GM12878 (cell line): Measurements from ENCODE around the gene SOS1. TPM values are rescaled to one million over a fixed set of nuclear protein-coding genes. Genes with fewer than 3 reads are reported as not detected.

Experiments used
- ATAC-seq: fragments of 200-7000 bp; cut with Tn5 transposase; 3 replicates; pipeline ENCODE4 v1.9.1; 2020; ENCODE audit warnings: mild to moderate bottlenecking, moderate library complexity
- BruUV-seq: library from RNA; stranded (reverse); fragments of 400-500 nt; replicated peaks from 2 replicates; lab custom pipeline; 2021; lab: Mats Ljungman, UMichigan
- CTCF ChIA-PET: fragments of 300-600 bp; sonication (Branson Sonifier 250); formaldehyde crosslinking; extraction: SDS; loops from one replicate; lab custom pipeline; 2021; ENCODE audit warnings: inconsistent platforms; lab: Yijun Ruan, JAX
- POLR2A ChIA-PET: fragments of 350-600 bp; formaldehyde crosslinking; extraction: SDS; loops from one replicate; lab custom pipeline; 2021; ENCODE audit warnings: inconsistent platforms; lab: Charles Lee
- RAD21 ChIA-PET: fragments of 300-600 bp; sonication (Branson Sonifier 250); formaldehyde crosslinking; loops from one replicate; lab custom pipeline; 2023; ENCODE audit warnings: antibody characterized with exemption; ENCODE audit not compliant: unreplicated experiment; lab: Charles Lee
- SMC1A ChIA-PET: fragments of 300-600 bp; sonication (Branson Sonifier 250); formaldehyde crosslinking; loops from one replicate; lab custom pipeline; 2023; ENCODE audit not compliant: unreplicated experiment, uncharacterized antibody; lab: Charles Lee
- DNase-seq: peaks from one replicate; pipeline ENCODE4 v3.0.0-alpha.2; 2011; ENCODE audit warnings: low read depth, low spot score
- FAIRE-seq: peaks from 3 replicates; lab custom pipeline; 2011; peaks lifted over from hg19 to GRCh38; lab: Jason Lieb, UNC
- H2AFZ ChIP-seq: 2 replicates; pipeline ENCODE4 v1.6.0; 2011; ENCODE audit warnings: low read depth, low read length, control low read depth; ENCODE audit not compliant: control insufficient read depth
- H3K27ac ChIP-seq: 2 replicates; pipeline ENCODE4 v1.5.1; 2011; ENCODE audit warnings: control low read depth; ENCODE audit not compliant: control insufficient read depth, insufficient read depth
- H3K27me3 ChIP-seq, 2 experiments: replicated peaks in 1 of 2; 2 replicates each; pipeline versions ENCODE4 v1.6.0 to v1.6.1; 2011; ENCODE audit warnings: low read length in 1 of 2; ENCODE audit not compliant: control insufficient read depth in 2 of 2, insufficient read depth in 2 of 2
- H3K36me3 ChIP-seq, 2 experiments: 2 replicates each; pipeline ENCODE4 v1.5.1; 2011; ENCODE audit warnings: low read length in 1 of 2; ENCODE audit not compliant: control insufficient read depth in 2 of 2, insufficient read depth in 2 of 2
- H3K4me1 ChIP-seq: 2 replicates; pipeline ENCODE4 v1.6.1; 2011; ENCODE audit warnings: mild to moderate bottlenecking, low read length, moderate library complexity, mixed read lengths; ENCODE audit not compliant: control insufficient read depth, insufficient read depth
- H3K4me2 ChIP-seq: 2 replicates; pipeline ENCODE4 v1.6.0; 2011; ENCODE audit warnings: control low read depth; ENCODE audit not compliant: control insufficient read depth, insufficient read depth
- H3K4me3 ChIP-seq: fragments of 200-600 bp; sonication (generic); 2 replicates; pipeline ENCODE4 v1.5.1; 2016
- H3K79me2 ChIP-seq: 2 replicates; pipeline ENCODE4 v1.6.0; 2011; ENCODE audit warnings: low read length; ENCODE audit not compliant: control insufficient read depth, insufficient read depth
- H3K9ac ChIP-seq: 2 replicates; pipeline ENCODE4 v1.8.0; 2011; ENCODE audit warnings: low read length, control low read depth, mixed read lengths; ENCODE audit not compliant: control insufficient read depth, insufficient read depth
- H3K9me3 ChIP-seq: replicated peaks from 3 replicates; pipeline ENCODE4 v1.5.1; 2011; ENCODE audit warnings: mild to moderate bottlenecking, low read length; ENCODE audit not compliant: control insufficient read depth, insufficient read depth
- H4K20me1 ChIP-seq: 2 replicates; pipeline ENCODE4 v1.6.0; 2011; ENCODE audit not compliant: control insufficient read depth, insufficient read depth
- CEBPZ ChIP-seq: fragments of 150-350 bp; IDR thresholded peaks from 2 replicates; pipeline ENCODE4 v1.6.1; 2016; ENCODE audit warnings: low read depth, low read length
- E4F1 ChIP-seq: fragments of 450-650 bp; IDR thresholded peaks from 2 replicates; pipeline ENCODE4 v1.6.1; 2018; ENCODE audit warnings: borderline replicate concordance, mild to moderate bottlenecking; ENCODE audit not compliant: partially characterized antibody
- GABPA ChIP-seq: IDR thresholded peaks from 2 replicates; pipeline ENCODE4 v1.6.1; 2014; ENCODE audit warnings: antibody characterized with exemption, low read depth, mild to moderate bottlenecking, inconsistent platforms
- HDAC6 ChIP-seq: fragments of 200-600 bp; sonication (generic); IDR thresholded peaks from one replicate; pipeline ENCODE4 v1.8.0; 2017; ENCODE audit warnings: antibody characterized with exemption; ENCODE audit not compliant: unreplicated experiment
- LARP7 ChIP-seq: fragments of 450-650 bp; IDR thresholded peaks from 2 replicates; pipeline ENCODE4 v1.6.1; 2017; ENCODE audit warnings: mild to moderate bottlenecking
- MYB ChIP-seq: fragments of 150-350 bp; IDR thresholded peaks from 2 replicates; pipeline ENCODE4 v1.6.1; 2014; ENCODE audit warnings: mild to moderate bottlenecking, low read depth, low read length, borderline replicate concordance
- NFXL1 ChIP-seq: fragments of 450-650 bp; IDR thresholded peaks from 2 replicates; pipeline ENCODE4 v1.6.1; 2017; ENCODE audit warnings: antibody characterized with exemption, mild to moderate bottlenecking, borderline replicate concordance
- NR2F1 ChIP-seq: fragments of 450-650 bp; conservative IDR thresholded peaks from 2 replicates; pipeline ENCODE4 v1.6.1; 2017; ENCODE audit warnings: mild to moderate bottlenecking
- POLR2AphosphoS2 ChIP-seq: IDR thresholded peaks from 2 replicates; pipeline ENCODE4 v1.6.1; 2011; ENCODE audit warnings: low read depth, mild to moderate bottlenecking, low read length, improper control_type of control experiment, moderate library complexity
- RCOR1 ChIP-seq: conservative IDR thresholded peaks from 2 replicates; pipeline ENCODE4 v1.6.1; 2012; ENCODE audit warnings: low read depth, low read length, improper control_type of control experiment
- REST ChIP-seq: IDR thresholded peaks from 2 replicates; pipeline ENCODE4 v1.6.1; 2012; ENCODE audit warnings: mild to moderate bottlenecking, low read depth, low read length
- SPI1 ChIP-seq: IDR thresholded peaks from 2 replicates; pipeline ENCODE4 v1.6.1; 2011; ENCODE audit warnings: low read depth, mild to moderate bottlenecking, low read length, moderate library complexity, borderline replicate concordance; ENCODE audit not compliant: insufficient read depth
- SREBF2 ChIP-seq: IDR thresholded peaks from 2 replicates; pipeline ENCODE4 v1.6.1; 2012; ENCODE audit warnings: mild to moderate bottlenecking, low read length
- YY1 ChIP-seq: IDR thresholded peaks from 2 replicates; pipeline ENCODE4 v1.6.1; 2011; ENCODE audit warnings: low read depth, mild to moderate bottlenecking, low read length
- ZNF217 ChIP-seq: fragments of 450-650 bp; IDR thresholded peaks from 2 replicates; pipeline ENCODE4 v1.6.1; 2017; ENCODE audit warnings: antibody characterized with exemption, mild to moderate bottlenecking
- whole genome bisulfite sequencing: methylation state at CpG from one replicate; pipeline ENCODE4 v1.1.6; 2016; ENCODE audit warnings: low lambda C conversion rate; ENCODE audit not compliant: insufficient replicate concordance, insufficient coverage; ENCODE audit errors: missing lambda C conversion rate; 5-methylcytosine and 5-hydroxymethylcytosine counted together
- in situ Hi-C: fragments of 300-500 bp; cut with MboI; formaldehyde crosslinking; loops from 9 replicates; pipeline ENCODE4 v1.14.3; 2018; ENCODE audit warnings: mixed read lengths
- intact Hi-C: fragments of 100-400 bp; cut with micrococcal nuclease; formaldehyde crosslinking; loops from one replicate; pipeline ENCODE4 v1.14.2; 2022; ENCODE audit not compliant: unreplicated experiment
- polyA plus RNA-seq, 11 experiments: library from polyadenylated mRNA; depleted of rRNA in 4 of 11; unstranded in 6 of 11; stranded (reverse) in 5 of 11; fragments of >200 nt; fragmentation: Nextera tagmentation in 4 of 11; fragmentation: Illumina TruSeq in 1 of 11; extraction: Ambion mirVana in 4 of 11; extraction: Trizol in 1 of 11; gene quantifications; 1 replicate in 1 of 11; 2 replicates in 10 of 11; pipeline versions ENCODE4 v1.2.1 to v1.2.3, GENCODE V29; 2011 to 2016; ENCODE audit warnings: inconsistent platforms in 2 of 11, missing spikeins in 2 of 11, low read depth in 1 of 11
- total RNA-seq, 4 experiments: library from RNA; depleted of rRNA in 3 of 4; stranded (reverse); fragments of >200 nt in 3 of 4; fragmentation: Illumina TruSeq in 1 of 4; extraction: Trizol in 1 of 4; gene quantifications; 2 replicates each; pipeline versions ENCODE4 v1.2.1 to v1.2.3, GENCODE V29; 2013 to 2021

SOS1 gene
- total and polyA plus RNA-seq, 10 of the 15 experiments (the other 5 are each of a cell fraction or from before 2014, with no cell fraction given), result 2.1 to 24.1 (median 8.5) TPM

GRCh38 chr2:39050109-39050508 lies 70.7 kb downstream of the SOS1 start (continued):
- no peak for TF ChIP-seq E4F1
- no peak for TF ChIP-seq SPI1

GRCh38 chr2:39039072-39039471 lies 81.8 kb downstream of the SOS1 start:
- FAIRE-seq (no peak), ATAC-seq (no peak), DNase-seq (no peak)
- ChIA-PET SMC1A (interaction anchor here (0.7 to 1.4 kb wide), 2 partner anchors 20 to 189 kb away, joined by 3 to 5 read pairs; no protein-coding TSS in a partner anchor), RAD21 (no interaction called here), CTCF (interaction anchor here (1.6 to 2.8 kb wide), 2 partner anchors 92 to 193 kb away, joined by 4 to 7 read pairs; no protein-coding TSS in a partner anchor), POLR2A (interaction anchor here (0.7 kb wide), 1 partner anchor 37 kb away, joined by 3 read pairs; no protein-coding TSS in a partner anchor)
- no peak overlapping the region for H3K4me2 ChIP-seq
- BruUV-seq, result no TSS peak
- H3K27me3 ChIP-seq, result no peaks in the 10 kb centered on the region
- H3K27ac ChIP-seq, result no peak overlapping the region
- no peaks in the 10 kb centered on the region for H3K36me3 ChIP-seq
- WGBS, result 96% methylated on average over 2 of the region's 2 CpGs
- no peaks in the 10 kb centered on the region for H3K9me3 ChIP-seq
- intact Hi-C loops, result no loop called here
- no peak overlapping the region for H3K9ac ChIP-seq
- in situ Hi-C loops, result no loop called here
- H3K79me2 ChIP-seq, result no peaks in the 10 kb centered on the region
- H3K4me1 ChIP-seq, result no peaks in the 10 kb centered on the region
- H2AFZ ChIP-seq, result no peak overlapping the region
- H4K20me1 ChIP-seq, result no peaks in the 10 kb centered on the region
- no peak overlapping the region for H3K4me3 ChIP-seq
- TF ChIP-seq LARP7, result no peak
- TF ChIP-seq ZNF217, result no peak
- no peak for TF ChIP-seq RCOR1
- no peak for TF ChIP-seq POLR2AphosphoS2
- no peak for TF ChIP-seq NR2F1
- TF ChIP-seq REST, result no peak
- TF ChIP-seq YY1, result no peak
- no peak for TF ChIP-seq NFXL1
- no peak for TF ChIP-seq MYB
- TF ChIP-seq CEBPZ, result no peak
- TF ChIP-seq GABPA, result no peak
- TF ChIP-seq SREBF2, result no peak
- TF ChIP-seq HDAC6, result no peak
